ENCODE results near the gene RASA2. TPM values are rescaled to one million over a fixed set of nuclear protein-coding genes. Genes with fewer than 3 reads are reported as not detected.
A peak's percentile ranks its signal among the peaks of the same experiment; 100 is the strongest.

Gene RASA2
- total RNA-seq, 2 donors from 2014 or later: 7.8 to 13.5 TPM

DNA sequence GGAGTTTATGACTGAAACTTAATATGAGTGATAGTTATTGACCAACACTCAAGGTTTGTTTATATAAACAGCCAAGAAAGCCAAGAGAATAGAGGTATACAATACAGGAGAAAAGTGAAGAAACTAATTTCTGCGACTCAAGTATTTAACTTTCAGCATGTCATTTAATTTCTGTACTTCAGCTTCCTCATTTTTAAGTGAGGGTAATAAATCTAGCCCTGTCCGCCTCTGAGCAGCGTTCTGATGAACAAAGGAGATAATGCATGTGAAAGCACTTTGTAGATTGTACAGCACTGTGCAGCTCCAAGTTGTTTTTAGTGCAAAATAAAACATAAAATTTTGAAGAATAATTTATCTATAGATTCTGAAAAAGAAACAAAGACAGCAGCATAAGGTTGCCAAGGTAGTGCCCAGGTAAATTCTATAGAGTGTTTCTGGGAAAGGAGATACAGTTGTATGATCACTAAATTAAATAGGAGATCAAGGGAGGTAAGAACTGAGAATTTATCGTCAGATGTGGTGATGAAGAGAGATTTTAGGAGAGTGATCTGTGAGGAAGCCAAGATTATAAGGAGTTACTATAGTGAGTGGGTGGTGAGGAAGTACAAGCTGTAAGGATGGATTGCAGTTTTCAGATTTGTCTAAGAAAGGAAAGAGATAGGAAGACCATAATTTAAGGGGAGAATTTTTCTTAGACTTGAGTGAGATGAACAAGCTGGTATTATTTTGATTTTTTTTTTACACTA lies 71.3 kb downstream of the RASA2 start:
- DNase-seq (ENCODE audit: low spot score): peak; percentile 11
- Histone ChIP-seq H3K36me3 (no peaks in the 10 kb centered on the region), H3K9me3 (no peaks in the 10 kb centered on the region), H3K27ac (peak overlapping the region; percentile 3 to 40), H3K4me3 (no peak overlapping the region), H3K4me1 (replicated peaks) (no peaks in the 10 kb centered on the region), H3K27me3 (replicated peaks; ENCODE audit: insufficient read depth) (no peaks in the 10 kb centered on the region)
- TF ChIP-seq POLR2AphosphoS5 (IDR thresholded peaks at IDR 0.05) (peak; percentile 57), CTCF (IDR thresholded peaks at IDR 0.05) (no peak)
- WGBS: 7% methylated on average over 4 of the region's 4 CpGs
- intact Hi-C loops (cut with DNase I): loop anchor here (5.0 kb wide), 1 partner anchor 246 kb away; no protein-coding TSS in a partner anchor

- Histone ChIP-seq H3K27me3 (replicated peaks; ENCODE audit: insufficient read depth) (no peaks in the 10 kb centered on the region), H3K4me3 (no peak overlapping the region), H3K9me3 (no peaks in the 10 kb centered on the region), H3K36me3 (no peaks in the 10 kb centered on the region), H3K4me1 (replicated peaks) (no peaks in the 10 kb centered on the region), H3K27ac (no peak overlapping the region)
- intact Hi-C loops (cut with DNase I): loop anchor here (2.0 kb wide), 1 partner anchor 101 kb away; no protein-coding TSS in a partner anchor
- peak; percentile 47 for DNase-seq (ENCODE audit: low spot score)
- WGBS: 77% methylated on average over 2 of the region's 2 CpGs
- TF ChIP-seq CTCF (IDR thresholded peaks at IDR 0.05): peak; percentile 79 to 99 (median 92)
- no peak for TF ChIP-seq POLR2A (IDR thresholded peaks at IDR 0.05)
These were observed 74.7 kb downstream of the RASA2 start for GRCh38 chr3:141561426-141562034.

- no peak for DNase-seq (ENCODE audit: low spot score)
- Histone ChIP-seq H3K4me1 (replicated peaks) (no peaks in the 10 kb centered on the region), H3K9me3 (no peaks in the 10 kb centered on the region), H3K36me3 (no peaks in the 10 kb centered on the region), H3K27me3 (replicated peaks; ENCODE audit: insufficient read depth) (no peaks in the 10 kb centered on the region), H3K4me3 (no peak overlapping the region), H3K27ac (no peak overlapping the region)
- 100% methylated on average over 1 of the region's 1 CpG for WGBS
- TF ChIP-seq POLR2AphosphoS5 (IDR thresholded peaks at IDR 0.05) (no peak), CTCF (IDR thresholded peaks at IDR 0.05) (no peak), POLR2A (IDR thresholded peaks at IDR 0.05) (no peak)
- intact Hi-C loops (cut with DNase I): no loop called here
These were observed 77.4 kb downstream of the RASA2 start for GRCh38 chr3:141564241-141564640.

DNA sequence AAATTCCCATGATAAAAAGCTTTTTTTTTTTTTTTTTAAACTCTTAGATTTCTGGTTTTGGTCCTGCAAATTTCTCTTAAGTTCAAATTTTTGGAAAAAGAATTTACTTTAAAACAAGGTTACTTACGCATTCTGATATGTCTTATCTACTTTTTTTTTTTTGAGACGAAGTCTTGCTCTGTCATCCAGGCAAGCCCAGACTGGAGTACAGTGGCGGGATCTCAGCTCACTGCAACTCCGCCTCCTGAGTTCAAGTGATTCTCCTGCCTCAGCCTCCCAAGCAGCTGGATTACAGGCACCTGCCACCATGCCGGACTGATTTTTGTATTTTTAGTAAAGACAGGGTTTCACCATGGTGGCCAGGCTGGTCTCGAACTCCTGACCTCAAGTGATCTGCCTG lies 83.2 kb downstream of the RASA2 start:
- Histone ChIP-seq H3K27me3 (replicated peaks; ENCODE audit: insufficient read depth) (no peaks in the 10 kb centered on the region), H3K9me3 (no peaks in the 10 kb centered on the region)

More for the DNA sequence above, 83.2 kb downstream of the RASA2 start:
- H3K4me1 ChIP-seq (replicated peaks): no peaks in the 10 kb centered on the region
- WGBS: 91% methylated on average over 6 of the region's 6 CpGs
- TF ChIP-seq CTCF (IDR thresholded peaks at IDR 0.05) (no peak), POLR2AphosphoS5 (IDR thresholded peaks at IDR 0.05) (no peak), POLR2A (IDR thresholded peaks at IDR 0.05) (no peak)
- no peak for DNase-seq (ENCODE audit: low spot score)
- no peak overlapping the region for H3K4me3 ChIP-seq
- no peaks in the 10 kb centered on the region for H3K36me3 ChIP-seq
- H3K27ac ChIP-seq: no peak overlapping the region
- intact Hi-C loops (cut with DNase I): no loop called here

Data from prostate gland (tissue), 2 donors.